GM10266 (cell line): Measurements from ENCODE around the gene ZNF331.

ENCODE experiments used
- DNase-seq: peaks from one replicate; pipeline ENCODE4 v3.0.0; 2012; ENCODE audit errors: extremely low spot score
- CTCF ChIP-seq: IDR thresholded peaks from 2 replicates; pipeline ENCODE4 v1.5.1; 2012; ENCODE audit warnings: mild to moderate bottlenecking, low read depth; ENCODE audit not compliant: control insufficient read depth, insufficient read depth; ENCODE audit errors: missing control alignments

The ZNF331 gene

GRCh38 chr19:53541971-53542370 lies 4.0 kb downstream of the ZNF331 start:
- DNase-seq, result no peak
- TF ChIP-seq CTCF, result no peak

- TF ChIP-seq CTCF, result no peak
- no peak for DNase-seq
Observed at GRCh38 chr19:53545271-53546065, 7.5 kb downstream of the ZNF331 start.

GRCh38 chr19:53546758-53547513 lies 9.0 kb downstream of the ZNF331 start:
- no peak for TF ChIP-seq CTCF
- DNase-seq, result no peak

- DNase-seq, result no peak
- no peak for TF ChIP-seq CTCF
Observed at GRCh38 chr19:53549340-53549739, 11.4 kb downstream of the ZNF331 start.

GRCh38 chr19:53552001-53552721 lies 14.2 kb downstream of the ZNF331 start:
- no peak for DNase-seq
- no peak for TF ChIP-seq CTCF

GRCh38 chr19:53553156-53553555 lies 15.2 kb downstream of the ZNF331 start:
- TF ChIP-seq CTCF, result no peak
- DNase-seq, result no peak
